Stimulated activated CD8-positive, alpha-beta memory T cell treated with anti-CD3 and anti-CD28 coated beads, Interleukin-7, amount 100 ng/mL, for 4 hours (primary cell): ENCODE measurements around the gene PRKAA2.

ENCODE experiments used
- DNase-seq, 2 donors: peaks; one replicate each; pipeline ENCODE4 v3.0.0-alpha.2; 2020; ENCODE audit warnings: low read depth in 2 of 2

Gene PRKAA2

DNA sequence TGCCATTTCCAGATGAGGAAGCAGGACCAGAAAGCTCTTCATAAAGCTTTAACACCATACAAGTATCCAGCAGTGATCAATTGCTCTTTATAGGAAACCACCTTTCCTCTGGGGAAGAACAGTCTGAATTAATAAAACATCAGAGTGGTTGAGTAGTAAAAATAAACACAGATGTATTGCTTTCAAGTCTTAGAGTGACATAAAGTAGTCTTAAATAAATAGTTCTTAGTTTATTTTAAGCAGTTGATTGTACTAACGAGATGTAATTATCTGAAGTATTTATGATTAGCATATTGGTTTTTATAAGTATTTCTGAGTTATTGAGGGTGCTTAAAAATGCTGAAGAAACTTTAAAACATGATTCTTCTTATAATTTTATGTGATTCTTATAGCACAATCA lies 67.0 kb downstream of the PRKAA2 start:
- no peak for DNase-seq

DNA sequence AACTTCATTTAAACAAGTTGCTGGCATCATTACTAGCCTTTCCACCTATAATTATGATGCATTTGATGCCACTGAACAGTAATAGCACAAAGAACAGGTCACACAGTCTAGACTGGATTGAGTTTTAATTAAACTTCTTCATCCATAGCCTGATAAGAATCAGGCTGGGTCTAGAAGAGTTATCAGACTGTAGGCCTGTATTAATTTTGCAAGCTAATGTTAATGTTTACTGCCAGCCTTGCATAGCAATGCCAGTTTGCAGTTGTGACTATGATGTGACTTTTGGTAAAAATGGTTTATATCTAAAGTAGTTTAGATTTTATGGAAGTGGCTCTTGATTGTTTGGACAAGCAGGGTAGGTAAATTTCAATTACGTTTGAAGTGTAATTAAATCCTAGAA lies 68.0 kb downstream of the PRKAA2 start:
- DNase-seq: no peak

DNA sequence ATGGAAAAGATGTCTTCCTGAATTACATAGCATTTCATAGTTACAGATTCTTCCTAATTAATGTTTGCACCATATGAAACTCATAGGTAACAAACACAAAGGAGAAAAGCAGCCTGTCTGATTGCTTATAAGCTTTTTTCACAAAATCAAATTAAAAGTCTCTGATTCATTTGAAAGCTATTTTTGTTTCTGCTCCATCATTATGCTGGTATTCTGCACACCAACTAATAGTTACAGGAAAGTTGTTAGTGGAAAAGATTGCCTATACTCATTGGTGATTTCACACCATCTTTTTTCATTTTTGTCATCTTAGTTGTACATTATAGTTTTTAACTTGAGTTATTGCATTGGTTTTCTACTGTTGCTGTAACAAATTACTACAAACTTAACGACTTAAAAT lies 70.0 kb downstream of the PRKAA2 start:
- no peak for DNase-seq

DNA sequence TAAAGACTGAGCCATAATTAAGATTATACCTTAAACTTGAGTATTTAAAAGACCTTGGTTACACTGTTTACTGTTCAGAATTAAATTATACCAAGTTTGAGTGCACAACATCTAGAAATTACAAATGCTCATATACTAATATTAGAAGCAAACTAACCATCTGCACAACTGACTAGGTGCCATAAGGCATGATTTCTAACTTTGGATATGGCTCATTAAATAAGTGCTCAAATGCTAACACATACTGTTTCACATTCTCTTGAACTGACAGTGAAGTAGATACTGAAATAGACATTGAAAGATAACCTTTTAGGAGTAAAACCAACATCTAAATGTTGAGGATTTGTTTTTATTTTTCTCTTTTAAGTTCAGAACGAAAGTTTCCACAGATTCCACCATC lies 74.1 kb downstream of the PRKAA2 start:
- DNase-seq: no peak

DNA sequence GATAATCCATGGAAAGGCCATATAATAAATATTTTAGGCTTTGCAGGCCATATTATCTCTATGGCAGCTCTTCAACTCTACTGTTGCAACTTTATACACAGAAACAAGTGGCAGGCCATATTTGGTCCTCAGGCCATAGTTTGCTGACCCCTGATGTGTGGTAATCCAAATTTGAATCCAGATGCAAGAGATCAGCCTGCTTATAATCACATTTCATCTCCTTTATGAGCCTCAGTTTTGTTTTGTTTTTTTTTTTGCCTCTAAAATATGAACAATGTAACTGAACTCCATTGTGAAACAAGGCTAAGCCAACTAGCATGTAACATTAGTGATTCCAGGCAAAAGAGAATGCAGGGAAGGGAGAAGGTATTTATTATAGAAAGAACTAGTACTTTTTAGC lies 81.6 kb downstream of the PRKAA2 start:
- no peak for DNase-seq

DNA sequence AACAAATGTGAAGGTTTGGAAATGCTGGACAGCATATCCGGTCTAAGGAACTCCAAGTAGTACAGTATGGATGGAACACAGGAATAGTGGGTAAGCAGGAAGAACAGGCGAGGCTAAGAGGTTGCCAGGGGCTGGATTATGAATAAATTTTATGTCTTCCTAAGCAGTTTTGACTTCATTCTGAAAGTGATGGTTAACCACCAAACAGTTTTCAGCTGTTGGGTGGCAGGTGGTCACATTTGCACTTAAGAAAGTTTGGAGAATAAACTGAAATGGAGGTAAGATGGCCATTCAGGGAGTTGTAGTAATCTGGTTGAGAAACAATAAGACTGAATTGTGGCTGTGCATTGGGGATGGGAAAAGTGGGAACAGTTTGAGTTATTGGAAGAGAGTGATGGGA lies 83.8 kb downstream of the PRKAA2 start:
- no peak for DNase-seq

DNA sequence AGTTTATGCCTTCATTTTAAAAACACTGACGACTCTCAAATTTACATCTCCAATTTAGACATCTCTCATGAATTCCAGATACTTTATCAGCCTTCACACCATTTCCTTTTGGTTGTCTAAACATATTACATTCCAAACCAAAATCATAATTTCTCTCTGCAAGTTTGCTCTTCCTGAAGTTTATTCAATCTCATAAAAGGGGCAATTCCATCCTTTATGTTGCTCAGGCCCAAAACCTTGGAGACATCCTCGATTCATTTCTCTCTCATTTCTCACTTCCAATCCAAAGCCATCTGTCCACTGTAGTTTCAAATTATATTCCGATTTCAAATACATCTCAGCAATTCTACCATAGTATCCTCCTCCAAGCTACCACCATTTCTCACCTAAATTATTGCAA lies 100.1 kb downstream of the PRKAA2 start:
- no peak for DNase-seq

DNA sequence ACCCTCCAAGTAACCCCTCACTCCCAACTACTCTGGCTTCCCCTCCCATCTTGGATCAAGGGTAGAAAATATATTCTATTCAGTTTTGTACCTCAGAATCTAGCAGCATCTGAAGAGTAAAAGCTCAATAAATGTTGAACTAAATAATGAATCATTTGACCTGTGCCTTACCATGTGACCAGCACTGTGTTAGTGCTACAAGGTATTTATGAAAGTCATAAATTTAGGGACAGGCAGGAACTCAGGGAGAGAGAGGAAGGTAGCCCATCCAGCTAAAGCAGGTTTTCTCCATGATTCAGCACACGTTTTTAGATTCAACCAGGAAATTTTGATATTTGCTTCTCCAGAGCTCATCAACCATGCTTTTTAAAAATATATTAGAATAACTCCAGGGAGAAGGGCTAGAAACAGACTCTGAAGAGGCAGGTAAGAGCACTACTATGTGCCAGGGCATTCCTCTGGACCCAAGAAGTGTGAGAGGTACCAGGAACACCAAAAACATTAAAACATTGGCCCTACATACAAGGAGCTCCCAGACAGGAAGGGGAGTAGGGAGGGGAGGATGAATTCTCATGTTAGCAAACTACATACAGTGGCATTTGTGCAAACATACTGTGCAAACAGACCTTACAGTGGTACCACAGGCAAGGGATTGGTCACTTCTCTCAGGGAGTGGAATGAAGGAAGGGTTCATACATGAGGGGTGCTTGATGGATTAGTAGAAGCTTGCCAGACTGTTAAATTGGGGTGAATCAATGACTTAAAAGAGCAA lies 109.8 kb downstream of the PRKAA2 start:
- DNase-seq: no peak

DNA sequence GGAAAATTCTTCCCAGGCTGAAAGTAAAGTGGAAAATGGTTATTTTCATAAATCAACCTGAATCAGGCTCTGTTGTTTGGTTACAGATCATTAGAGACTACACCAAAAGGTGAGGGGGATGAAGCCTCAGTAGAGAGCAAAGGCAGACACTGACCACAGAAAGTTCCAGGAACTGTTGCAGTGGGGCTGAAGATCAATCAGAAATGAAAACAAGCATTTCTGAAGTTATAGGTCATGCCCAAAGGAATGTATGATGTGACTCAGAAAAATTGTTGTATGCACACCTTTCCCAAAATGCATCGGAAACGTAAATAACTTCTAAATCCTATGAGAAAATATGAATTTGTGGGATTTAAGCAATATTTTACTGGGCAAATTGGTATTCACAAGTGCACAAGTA lies 110.8 kb downstream of the PRKAA2 start:
- no peak for DNase-seq

DNA sequence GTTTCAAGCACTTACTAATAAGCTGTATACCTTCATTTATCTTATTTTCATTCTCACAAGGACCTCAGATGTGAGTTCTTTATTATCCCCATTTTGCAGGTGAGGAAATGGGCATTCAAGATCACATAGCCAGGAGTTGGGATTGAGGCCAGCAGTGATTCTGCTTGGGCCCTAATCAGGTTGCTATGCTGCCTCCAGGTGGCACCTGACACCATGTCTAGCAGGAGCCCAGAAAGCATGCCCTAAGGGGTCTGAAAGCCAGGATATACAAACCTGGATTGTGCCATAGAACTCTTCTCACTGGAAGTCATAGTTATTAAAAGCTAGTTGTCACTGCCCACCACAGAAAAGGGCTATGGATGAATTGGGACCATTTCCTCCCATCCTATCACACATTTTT lies 113.0 kb downstream of the PRKAA2 start:
- DNase-seq: no peak

DNA sequence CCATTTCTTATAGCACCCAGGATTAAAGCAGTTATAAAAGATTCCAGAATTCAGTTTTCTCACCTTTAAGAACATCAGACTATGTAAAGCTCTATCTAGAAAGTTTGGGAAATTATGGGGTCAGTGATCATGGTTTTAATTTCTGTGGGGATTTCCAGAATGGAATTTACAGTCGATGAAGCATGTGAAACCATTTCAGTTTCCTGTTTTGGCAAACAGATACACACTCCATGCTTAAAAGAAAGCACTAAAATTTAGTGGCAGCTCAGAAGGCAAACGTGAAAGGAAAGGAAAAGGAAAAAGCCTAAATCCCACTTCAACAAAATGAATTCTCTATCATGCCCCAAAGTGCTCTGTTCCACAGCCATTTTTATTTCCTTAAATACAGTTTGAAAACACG lies 113.7 kb downstream of the PRKAA2 start:
- no peak for DNase-seq
